HL-60 (cell line): ENCODE data around the gene DYSF.

Experiments
- CTCF ChIP-seq: IDR thresholded peaks from one replicate; pipeline ENCODE4 v1.5.1; 2011; ENCODE audit warnings: low read length, control low read depth, inconsistent platforms; ENCODE audit not compliant: insufficient read depth
- GABPA ChIP-seq: IDR thresholded peaks from 2 replicates; pipeline ENCODE4 v1.6.1; 2012; ENCODE audit warnings: low read depth

GRCh38 chr2:71598526-71598925 is 145.2 kb downstream of the DYSF start:
- TF ChIP-seq CTCF (no peak), GABPA (no peak)
